Gastroesophageal sphincter (tissue), 3 donors: Measurements from ENCODE around the gene SGMS1.

Experiments
- POLR2A ChIP-seq, 2 donors: fragments of 450-650 bp; IDR thresholded peaks; one replicate each; pipeline ENCODE4 v1.6.1; 2017; ENCODE audit warnings: antibody characterized with exemption in 2 of 2, mild to moderate bottlenecking in 2 of 2, moderate library complexity in 1 of 2
- POLR2AphosphoS5 ChIP-seq: sonication (generic); formaldehyde crosslinking; IDR thresholded peaks from one replicate; pipeline ENCODE4 v1.6.1; 2017; ENCODE audit warnings: antibody characterized with exemption
- TF ChIP-seq, protein P1 (sequence below), 4 experiments: fragments of 200-600 bp in 2 of 4; fragments of 450-650 bp in 2 of 4; sonication (generic) in 1 of 4; IDR thresholded peaks; one replicate each; pipeline ENCODE4 v1.5.1; 2017 to 2019; ENCODE audit warnings: antibody characterized with exemption in 4 of 4, mild to moderate bottlenecking in 2 of 4, moderate library complexity in 2 of 4

DNA sequence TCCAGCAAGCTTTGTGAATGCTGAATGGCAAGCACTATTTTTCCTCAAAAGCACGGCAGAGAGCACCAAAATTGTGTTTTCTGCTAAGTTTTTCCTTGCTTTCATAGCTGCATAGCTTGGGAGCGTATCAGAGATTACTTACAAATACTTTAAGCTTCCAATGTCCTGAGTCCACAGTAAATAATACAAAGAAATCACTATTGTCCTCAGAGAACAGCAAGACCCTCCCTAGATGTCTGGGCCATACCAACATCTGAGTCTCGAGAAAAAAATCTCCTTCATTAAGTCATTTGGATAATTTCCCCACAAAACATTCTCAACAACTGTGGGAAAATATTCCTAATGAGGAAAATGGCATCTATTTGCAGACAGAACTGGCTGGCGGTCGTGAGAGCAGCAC lies 41.7 kb downstream of the SGMS1 start:
- TF ChIP-seq, protein P1, sequence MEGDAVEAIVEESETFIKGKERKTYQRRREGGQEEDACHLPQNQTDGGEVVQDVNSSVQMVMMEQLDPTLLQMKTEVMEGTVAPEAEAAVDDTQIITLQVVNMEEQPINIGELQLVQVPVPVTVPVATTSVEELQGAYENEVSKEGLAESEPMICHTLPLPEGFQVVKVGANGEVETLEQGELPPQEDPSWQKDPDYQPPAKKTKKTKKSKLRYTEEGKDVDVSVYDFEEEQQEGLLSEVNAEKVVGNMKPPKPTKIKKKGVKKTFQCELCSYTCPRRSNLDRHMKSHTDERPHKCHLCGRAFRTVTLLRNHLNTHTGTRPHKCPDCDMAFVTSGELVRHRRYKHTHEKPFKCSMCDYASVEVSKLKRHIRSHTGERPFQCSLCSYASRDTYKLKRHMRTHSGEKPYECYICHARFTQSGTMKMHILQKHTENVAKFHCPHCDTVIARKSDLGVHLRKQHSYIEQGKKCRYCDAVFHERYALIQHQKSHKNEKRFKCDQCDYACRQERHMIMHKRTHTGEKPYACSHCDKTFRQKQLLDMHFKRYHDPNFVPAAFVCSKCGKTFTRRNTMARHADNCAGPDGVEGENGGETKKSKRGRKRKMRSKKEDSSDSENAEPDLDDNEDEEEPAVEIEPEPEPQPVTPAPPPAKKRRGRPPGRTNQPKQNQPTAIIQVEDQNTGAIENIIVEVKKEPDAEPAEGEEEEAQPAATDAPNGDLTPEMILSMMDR (IDR thresholded peaks at IDR 0.05), result no peak
- TF ChIP-seq POLR2AphosphoS5 (no peak), POLR2A (IDR thresholded peaks at IDR 0.05) (no peak)
